Kidney epithelial cell (primary cell): ENCODE data around the gene FGF13. TPM values are rescaled to one million over a fixed set of nuclear protein-coding genes. Genes with fewer than 3 reads are reported as not detected.

ENCODE experiments used
- DNase-seq: peaks from one replicate; pipeline ENCODE4 v3.0.0-alpha.2; 2010; ENCODE audit warnings: low read depth
- H3K27me3 ChIP-seq: 2 replicates; pipeline ENCODE4 v1.6.0; 2011; ENCODE audit warnings: low read length; ENCODE audit not compliant: control insufficient read depth, insufficient read depth
- H3K36me3 ChIP-seq: 2 replicates; pipeline ENCODE4 v1.5.1; 2011; ENCODE audit warnings: low read length; ENCODE audit not compliant: control insufficient read depth, insufficient read depth
- H3K4me3 ChIP-seq: 2 replicates; pipeline ENCODE4 v1.5.1; 2011; ENCODE audit warnings: low read depth, mild to moderate bottlenecking, control low read depth, low read length
- total RNA-seq: library from RNA; depleted of rRNA; stranded (reverse); fragments of >200 nt; gene quantifications from 2 replicates; pipeline ENCODE4 v1.2.3, GENCODE V29; 2015
- TF ChIP-seq, protein P1 (sequence below): IDR thresholded peaks from 2 replicates; pipeline ENCODE4 v1.5.1; 2011; ENCODE audit warnings: mild to moderate bottlenecking, moderate library complexity, low read length, control low read depth, inconsistent platforms; ENCODE audit not compliant: insufficient read depth, poor library complexity, severe bottlenecking

The FGF13 gene
- total RNA-seq, 1 donor from 2014 or later: 7.8 TPM

DNA sequence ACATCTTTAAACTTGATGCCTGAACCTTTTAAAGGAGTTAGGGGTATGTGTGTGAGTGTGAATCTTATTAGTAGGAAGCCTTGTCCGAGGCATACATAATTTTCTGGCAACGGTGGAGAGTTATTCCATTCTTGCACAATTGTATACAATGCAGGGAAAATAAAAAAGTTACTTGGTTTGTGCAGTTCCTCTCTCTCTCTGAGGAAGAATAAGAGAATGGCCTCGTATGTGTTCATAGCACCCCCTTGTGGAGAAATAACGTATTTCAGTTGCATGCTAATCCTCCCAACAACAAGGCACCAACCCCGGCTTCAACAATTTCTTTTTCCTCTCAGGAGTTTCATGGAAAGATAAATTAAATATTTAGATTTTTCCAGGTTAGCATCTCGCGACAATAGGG, 33.7 kb upstream of the FGF13 start:
- DNase-seq: no peak
- H3K36me3 ChIP-seq: no peaks in the 10 kb centered on the region
- H3K27me3 ChIP-seq: peaks cover 2% of the 10 kb centered on the region
- TF ChIP-seq, protein P1, sequence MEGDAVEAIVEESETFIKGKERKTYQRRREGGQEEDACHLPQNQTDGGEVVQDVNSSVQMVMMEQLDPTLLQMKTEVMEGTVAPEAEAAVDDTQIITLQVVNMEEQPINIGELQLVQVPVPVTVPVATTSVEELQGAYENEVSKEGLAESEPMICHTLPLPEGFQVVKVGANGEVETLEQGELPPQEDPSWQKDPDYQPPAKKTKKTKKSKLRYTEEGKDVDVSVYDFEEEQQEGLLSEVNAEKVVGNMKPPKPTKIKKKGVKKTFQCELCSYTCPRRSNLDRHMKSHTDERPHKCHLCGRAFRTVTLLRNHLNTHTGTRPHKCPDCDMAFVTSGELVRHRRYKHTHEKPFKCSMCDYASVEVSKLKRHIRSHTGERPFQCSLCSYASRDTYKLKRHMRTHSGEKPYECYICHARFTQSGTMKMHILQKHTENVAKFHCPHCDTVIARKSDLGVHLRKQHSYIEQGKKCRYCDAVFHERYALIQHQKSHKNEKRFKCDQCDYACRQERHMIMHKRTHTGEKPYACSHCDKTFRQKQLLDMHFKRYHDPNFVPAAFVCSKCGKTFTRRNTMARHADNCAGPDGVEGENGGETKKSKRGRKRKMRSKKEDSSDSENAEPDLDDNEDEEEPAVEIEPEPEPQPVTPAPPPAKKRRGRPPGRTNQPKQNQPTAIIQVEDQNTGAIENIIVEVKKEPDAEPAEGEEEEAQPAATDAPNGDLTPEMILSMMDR: peak; percentile 60
- no peak overlapping the region for H3K4me3 ChIP-seq

DNA sequence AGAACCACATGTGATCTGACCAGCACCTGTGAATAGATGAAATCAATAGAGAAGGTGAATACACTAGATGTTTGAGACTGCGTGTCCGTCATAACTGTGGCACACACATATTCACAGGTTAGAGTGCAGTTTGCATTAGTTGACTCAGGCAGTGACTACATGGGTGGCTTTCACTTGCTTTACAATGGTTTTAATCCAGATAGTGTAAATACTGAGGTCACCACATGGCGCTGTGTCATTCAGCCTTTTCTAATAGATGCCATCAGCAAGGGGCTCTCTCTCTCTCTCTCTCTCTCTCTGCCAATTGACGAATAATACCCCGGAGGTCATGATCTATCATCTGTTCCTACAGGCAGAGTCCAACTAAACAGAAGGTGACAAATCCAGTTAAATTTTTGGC, 30.7 kb upstream of the FGF13 start:
- no peak overlapping the region for H3K4me3 ChIP-seq
- DNase-seq: no peak
- H3K36me3 ChIP-seq: no peaks in the 10 kb centered on the region
- no peaks in the 10 kb centered on the region for H3K27me3 ChIP-seq
- TF ChIP-seq, protein P1: no peak

DNA sequence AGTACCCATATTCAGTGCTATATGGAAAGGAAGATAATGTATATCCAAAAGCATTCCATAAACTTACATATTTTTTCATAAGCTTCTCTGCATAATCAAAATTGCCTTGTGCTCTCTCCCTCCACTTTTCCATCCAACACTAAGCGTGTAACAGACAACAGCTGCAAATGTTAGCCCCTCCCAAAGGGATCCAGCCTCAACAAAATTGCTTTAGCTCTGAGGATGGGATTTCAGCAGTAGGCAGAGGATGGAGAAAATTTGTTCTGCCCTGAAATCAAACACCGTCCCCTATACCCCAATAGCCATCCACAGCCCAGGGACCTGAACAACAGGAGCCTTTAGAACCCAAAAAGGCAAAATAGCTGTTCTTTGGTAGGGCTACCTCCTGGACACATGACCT, 28.8 kb upstream of the FGF13 start:
- Histone ChIP-seq H3K27me3 (no peaks in the 10 kb centered on the region), H3K36me3 (no peaks in the 10 kb centered on the region), H3K4me3 (no peak overlapping the region)
- TF ChIP-seq, protein P1: no peak
- no peak for DNase-seq

GRCh38 chrX:138723301-138723700, 11.8 kb upstream of the FGF13 start:
- no peak for DNase-seq
- Histone ChIP-seq H3K36me3 (no peaks in the 10 kb centered on the region), H3K27me3 (no peaks in the 10 kb centered on the region), H3K4me3 (no peak overlapping the region)
- TF ChIP-seq, protein P1: no peak

DNA sequence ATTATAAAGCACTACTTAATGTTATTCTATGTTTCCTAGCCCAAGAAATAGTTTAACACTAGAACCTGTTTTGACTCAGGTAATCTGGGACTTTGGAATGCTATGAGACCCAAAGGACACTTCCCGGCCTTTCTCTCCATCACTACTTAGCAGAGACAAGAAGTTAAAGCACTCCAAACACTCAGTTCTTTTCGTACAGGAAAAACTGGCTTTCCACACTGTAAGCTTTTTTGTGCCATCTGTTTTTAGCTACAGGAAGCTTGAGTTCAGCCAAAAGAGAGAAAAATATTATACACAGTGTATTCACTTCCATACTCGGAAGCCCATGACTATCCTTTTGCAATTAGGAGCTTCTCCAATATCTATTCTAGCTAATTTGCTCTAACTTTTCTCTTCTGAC, 7.9 kb upstream of the FGF13 start:
- TF ChIP-seq, protein P1: no peak
- no peaks in the 10 kb centered on the region for H3K36me3 ChIP-seq
- H3K27me3 ChIP-seq: no peaks in the 10 kb centered on the region
- H3K4me3 ChIP-seq: no peak overlapping the region
- no peak for DNase-seq

GRCh38 chrX:138718941-138719340, 7.4 kb upstream of the FGF13 start:
- Histone ChIP-seq H3K27me3 (no peaks in the 10 kb centered on the region), H3K4me3 (no peak overlapping the region), H3K36me3 (no peaks in the 10 kb centered on the region)
- DNase-seq: no peak
- TF ChIP-seq, protein P1: no peak
